Large intestine (tissue), 3 donors: ENCODE data around the gene RGS5. TPM values are rescaled to one million over a fixed set of nuclear protein-coding genes. Genes with fewer than 3 reads are reported as not detected.
"Not testable (repeated sequence)": the region's sequence is repeated elsewhere in the genome, so short reads cannot be mapped to it uniquely, and the experiment has no call there.

Source experiments
- DNase-seq, 2 donors: peaks; one replicate each; pipeline versions ENCODE4 v3.0.0 to v3.0.0-alpha.2; 2013
- H3K27ac ChIP-seq: one replicate; pipeline ENCODE4 v1.5.1; 2013; ENCODE audit warnings: low read length
- H3K27me3 ChIP-seq: 2 replicates; pipeline ENCODE4 v1.6.1; 2013; ENCODE audit warnings: low read length; ENCODE audit not compliant: control insufficient read depth, insufficient read depth
- H3K36me3 ChIP-seq: 2 replicates; pipeline ENCODE4 v1.6.1; 2013; ENCODE audit warnings: low read length; ENCODE audit not compliant: control insufficient read depth, insufficient read depth
- H3K4me1 ChIP-seq: one replicate; pipeline ENCODE4 v1.6.1; 2013; ENCODE audit warnings: low read length; ENCODE audit not compliant: control insufficient read depth, insufficient read depth
- H3K4me3 ChIP-seq: one replicate; pipeline ENCODE4 v1.5.1; 2013; ENCODE audit warnings: low read length
- H3K9me3 ChIP-seq: one replicate; pipeline ENCODE4 v1.6.1; 2013; ENCODE audit warnings: mild to moderate bottlenecking, low read depth, low read length, moderate library complexity; ENCODE audit not compliant: control insufficient read depth
- WGBS: methylation state at CpG from one replicate; pipeline ENCODE4 v1.1.5; 2013; ENCODE audit warnings: low lambda C conversion rate; ENCODE audit not compliant: insufficient coverage; 5-methylcytosine and 5-hydroxymethylcytosine counted together
- polyA plus RNA-seq: library from polyadenylated mRNA; unstranded; fragments of 120-200 nt; gene quantifications from one replicate; pipeline ENCODE4 v1.2.1, GENCODE V29; 2013

Gene RGS5
- polyA plus RNA-seq, 1 donor = 122 TPM

- WGBS = no CpG with 5 or more reads among the region's 3 CpGs
- H3K27ac ChIP-seq, H3K36me3 ChIP-seq, H3K4me1 ChIP-seq, H3K27me3 ChIP-seq, H3K4me3 ChIP-seq, H3K9me3 ChIP-seq, DNase-seq: not testable (repeated sequence)
These were observed 25.6 kb upstream of the RGS5 start for GRCh38 chr1:163228271-163228670.

GRCh38 chr1:163227126-163227525, 24.4 kb upstream of the RGS5 start:
- no peaks in the 10 kb centered on the region for H3K9me3 ChIP-seq
- H3K4me3 ChIP-seq = no peak overlapping the region
- H3K27me3 ChIP-seq = no peaks in the 10 kb centered on the region
- WGBS = no CpG with 5 or more reads among the region's 1 CpG
- no peaks in the 10 kb centered on the region for H3K4me1 ChIP-seq
- no peaks in the 10 kb centered on the region for H3K36me3 ChIP-seq
- DNase-seq = no peak
- H3K27ac ChIP-seq = no peak overlapping the region

GRCh38 chr1:163213626-163214025, 10.9 kb upstream of the RGS5 start:
- no peaks in the 10 kb centered on the region for H3K9me3 ChIP-seq
- no peaks in the 10 kb centered on the region for H3K36me3 ChIP-seq
- H3K27ac ChIP-seq = no peak overlapping the region
- no peak overlapping the region for H3K4me3 ChIP-seq
- no peaks in the 10 kb centered on the region for H3K4me1 ChIP-seq
- H3K27me3 ChIP-seq = peaks cover 2% of the 10 kb centered on the region
- 97% methylated on average over 3 of the region's 4 CpGs for WGBS
- DNase-seq = no peak

DNA sequence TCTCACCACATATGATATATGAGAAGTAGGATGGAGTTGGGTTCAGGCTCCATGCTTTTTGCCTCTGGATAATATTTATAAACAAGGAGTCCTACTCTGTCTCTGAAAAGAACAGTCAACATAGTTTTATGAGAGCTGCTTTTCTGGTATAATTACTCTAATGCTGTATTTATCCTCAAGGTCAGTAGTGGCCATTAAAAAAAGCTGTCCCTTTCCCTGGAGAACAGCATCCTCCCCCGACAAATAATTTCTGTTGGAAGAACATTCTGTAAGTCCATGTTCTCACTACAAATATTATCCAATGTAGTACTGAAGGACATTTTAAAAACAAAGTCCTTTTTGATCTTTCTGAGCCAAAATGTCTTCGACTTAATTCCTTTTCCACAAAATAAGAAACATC, 9.0 kb upstream of the RGS5 start:
- no peak for DNase-seq
- Histone ChIP-seq H3K36me3 (no peaks in the 10 kb centered on the region), H3K27ac (no peak overlapping the region), H3K4me1 (no peaks in the 10 kb centered on the region), H3K27me3 (peaks cover 2% of the 10 kb centered on the region), H3K4me3 (no peak overlapping the region), H3K9me3 (no peaks in the 10 kb centered on the region)
- WGBS = no CpG with 5 or more reads among the region's 2 CpGs

DNA sequence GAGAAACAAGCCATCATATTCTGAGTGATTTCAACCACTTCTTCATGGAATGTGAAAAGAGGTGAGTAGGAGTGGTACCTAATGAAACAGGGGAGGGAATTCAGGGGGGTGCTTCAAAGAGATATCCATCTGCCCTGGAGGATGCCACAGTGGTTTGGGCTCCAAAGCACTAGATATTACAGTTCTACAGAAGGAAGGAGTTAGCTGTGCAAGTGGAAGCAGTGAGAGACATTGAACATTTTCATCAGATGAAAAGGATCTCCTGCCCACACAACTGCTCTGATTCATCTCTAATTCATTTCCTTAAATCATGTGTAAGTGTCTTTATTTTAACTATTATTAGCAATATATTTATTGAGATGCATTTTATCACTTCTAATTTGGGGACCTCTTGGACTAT, 2.8 kb upstream of the RGS5 start:
- Histone ChIP-seq H3K27me3 (no peaks in the 10 kb centered on the region), H3K9me3 (no peaks in the 10 kb centered on the region), H3K27ac (no peak overlapping the region), H3K36me3 (no peaks in the 10 kb centered on the region), H3K4me1 (no peaks in the 10 kb centered on the region), H3K4me3 (no peak overlapping the region)
- DNase-seq = no peak

DNA sequence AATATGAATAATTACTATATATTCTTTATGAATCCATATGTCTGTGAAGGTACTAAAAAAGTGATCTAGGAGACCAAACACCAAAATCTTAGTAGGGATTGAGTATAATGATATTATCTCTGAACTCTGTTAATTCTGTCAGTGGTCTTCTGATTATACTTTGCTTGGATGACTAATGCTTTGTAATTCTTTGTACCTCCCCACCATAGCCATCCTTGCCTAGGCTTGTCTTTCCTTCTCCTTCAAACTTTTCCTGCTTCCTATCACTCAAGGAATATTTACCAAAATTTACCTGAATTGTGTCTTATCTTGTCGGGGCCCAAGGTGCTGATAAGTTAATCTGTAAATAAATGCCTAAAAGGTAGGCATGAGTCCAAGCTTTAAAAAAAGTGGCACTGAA, 845 bp upstream of the RGS5 start:
- no CpG with 5 or more reads among the region's 1 CpG for WGBS
- H3K4me1 ChIP-seq = no peaks in the 10 kb centered on the region
- H3K4me3 ChIP-seq = no peak overlapping the region
- no peak for DNase-seq
- no peaks in the 10 kb centered on the region for H3K27me3 ChIP-seq
- no peaks in the 10 kb centered on the region for H3K36me3 ChIP-seq
- no peak overlapping the region for H3K27ac ChIP-seq
- H3K9me3 ChIP-seq = no peaks in the 10 kb centered on the region

- Histone ChIP-seq H3K9me3 (no peaks in the 10 kb centered on the region), H3K27ac (no peak overlapping the region), H3K4me3 (peak overlapping the region; percentile 18), H3K36me3 (no peaks in the 10 kb centered on the region), H3K4me1 (no peaks in the 10 kb centered on the region), H3K27me3 (peaks cover 4% of the 10 kb centered on the region)
- DNase-seq = no peak
- WGBS = no CpG with 5 or more reads among the region's 1 CpG
These were observed 810 bp downstream of the RGS5 start for GRCh38 chr1:163201906-163202305.

GRCh38 chr1:163197022-163197421, 5.7 kb downstream of the RGS5 start:
- Histone ChIP-seq H3K9me3 (no peaks in the 10 kb centered on the region), H3K27ac (no peak overlapping the region), H3K4me1 (no peaks in the 10 kb centered on the region), H3K36me3 (no peaks in the 10 kb centered on the region), H3K4me3 (no peak overlapping the region), H3K27me3 (peaks cover 4% of the 10 kb centered on the region)
- DNase-seq = no peak
- WGBS = 94% methylated on average over 2 of the region's 4 CpGs

- Histone ChIP-seq H3K4me3 (no peak overlapping the region), H3K27me3 (peaks cover 4% of the 10 kb centered on the region), H3K27ac (no peak overlapping the region), H3K9me3 (no peaks in the 10 kb centered on the region), H3K4me1 (no peaks in the 10 kb centered on the region), H3K36me3 (no peaks in the 10 kb centered on the region)
- no peak for DNase-seq
These were observed 6.3 kb downstream of the RGS5 start for GRCh38 chr1:163196449-163196787.

DNA sequence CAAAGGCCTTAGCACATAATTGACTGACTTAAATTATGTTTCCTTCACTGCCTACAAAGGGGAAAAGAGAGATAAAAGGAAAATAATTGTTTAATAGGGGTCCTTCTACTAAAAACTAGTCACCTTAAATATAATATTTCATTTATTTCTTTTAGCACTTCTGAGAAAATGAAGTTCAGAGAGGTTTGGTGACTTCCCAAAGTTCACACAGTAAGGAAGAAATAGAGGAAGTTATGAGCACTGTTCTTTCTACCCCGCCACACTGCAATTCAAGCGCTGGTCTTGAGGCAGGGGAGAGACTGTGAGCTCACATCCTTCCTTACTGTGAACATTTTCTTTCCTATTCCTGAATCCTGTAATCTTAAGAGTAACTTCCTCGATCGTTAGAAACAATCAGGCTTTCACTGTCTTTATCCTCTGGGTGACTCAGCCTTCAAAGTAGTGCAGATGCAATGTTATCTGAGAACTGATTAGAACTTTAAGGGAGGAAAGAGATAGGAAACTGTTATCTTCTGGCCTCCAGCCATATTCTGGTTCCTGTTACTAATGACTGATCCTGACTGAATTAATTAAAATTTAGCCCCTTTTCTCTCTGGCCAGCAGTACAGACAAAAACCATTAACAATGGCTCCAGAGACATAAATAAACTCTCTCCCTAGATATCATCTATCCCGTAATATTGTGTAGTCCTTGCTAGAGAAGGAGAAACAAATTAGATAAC, 6.8 kb downstream of the RGS5 start:
- H3K36me3 ChIP-seq = no peaks in the 10 kb centered on the region
- H3K4me3 ChIP-seq = no peak overlapping the region
- H3K9me3 ChIP-seq = no peaks in the 10 kb centered on the region
- DNase-seq = peak in 1 of 2 donors; percentile 43
- 0% methylated on average over 3 of the region's 5 CpGs for WGBS
- no peak overlapping the region for H3K27ac ChIP-seq
- peaks cover 4% of the 10 kb centered on the region for H3K27me3 ChIP-seq
- no peaks in the 10 kb centered on the region for H3K4me1 ChIP-seq

DNA sequence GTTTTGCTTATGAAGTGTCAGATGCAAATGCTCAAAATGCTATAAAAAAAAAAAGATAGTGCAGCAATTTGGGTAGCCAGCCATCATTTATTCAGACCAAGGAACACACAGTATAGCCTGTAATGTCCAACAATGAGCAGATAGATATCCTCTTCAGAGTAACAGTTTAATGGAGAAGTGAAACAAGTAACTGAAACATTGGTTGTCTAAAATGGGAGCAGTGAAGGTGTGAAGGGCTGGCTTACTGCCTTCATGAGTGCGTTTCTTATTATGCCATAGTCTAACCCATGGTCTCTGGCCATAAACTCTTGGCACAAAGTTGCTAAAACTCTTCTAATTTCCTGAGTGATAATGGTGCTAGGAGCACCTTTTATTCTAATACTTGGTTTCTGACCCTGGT, 11.4 kb downstream of the RGS5 start:
- no peak for DNase-seq
- WGBS = no CpG with 5 or more reads among the region's 1 CpG
- H3K4me3 ChIP-seq = no peak overlapping the region
- H3K27ac ChIP-seq = no peak overlapping the region
- H3K4me1 ChIP-seq = no peaks in the 10 kb centered on the region
- H3K36me3 ChIP-seq = no peaks in the 10 kb centered on the region
- no peaks in the 10 kb centered on the region for H3K27me3 ChIP-seq
- H3K9me3 ChIP-seq = no peaks in the 10 kb centered on the region
